ENCODE data around the gene PLPP1.

- TF ChIP-seq SP1 (IDR thresholded peaks at IDR 0.05) (no peak), NFRKB (IDR thresholded peaks at IDR 0.05) (no peak), ARNT (IDR thresholded peaks at IDR 0.05) (no peak), BHLHE40 (IDR thresholded peaks at IDR 0.05; ENCODE audit: borderline replicate concordance) (no peak), FOXA1 (IDR thresholded peaks at IDR 0.05) (no peak), FOXK2 (IDR thresholded peaks at IDR 0.05) (no peak), ZNF384 (IDR thresholded peaks at IDR 0.05) (no peak), FOXM1 (IDR thresholded peaks at IDR 0.05; ENCODE audit: borderline replicate concordance) (no peak), SUZ12 (IDR thresholded peaks at IDR 0.05) (no peak), CTBP1 (IDR thresholded peaks at IDR 0.05; ENCODE audit: borderline replicate concordance) (no peak), ELF4 (IDR thresholded peaks at IDR 0.05) (no peak), L3MBTL2 (conservative IDR thresholded peaks at IDR 0.05) (no peak), TARDBP (IDR thresholded peaks at IDR 0.05) (no peak)
These were observed 95.8 kb downstream of the PLPP1 start for GRCh38 chr5:55438998-55439397.
